Endodermal cell (in vitro differentiated cells): ENCODE results near the gene DHX57. TPM values are rescaled to one million over a fixed set of nuclear protein-coding genes. Genes with fewer than 3 reads are reported as not detected.
"Not testable (repeated sequence)": the region's sequence is repeated elsewhere in the genome, so short reads cannot be mapped to it uniquely, and the experiment has no call there.

Experiments
- DNase-seq: peaks from one replicate; pipeline ENCODE4 v3.0.0-alpha.2; 2017
- H3K27ac ChIP-seq: 2 replicates; pipeline ENCODE4 v1.5.1; 2013; ENCODE audit warnings: mild to moderate bottlenecking, low read depth, low read length, moderate library complexity
- H3K27me3 ChIP-seq: 2 replicates; pipeline ENCODE4 v1.6.1; 2013; ENCODE audit warnings: mild to moderate bottlenecking, low read length, moderate library complexity; ENCODE audit not compliant: insufficient read depth, control insufficient read depth, poor library complexity, severe bottlenecking
- H3K36me3 ChIP-seq: 2 replicates; pipeline ENCODE4 v1.7.0; 2013; ENCODE audit warnings: mild to moderate bottlenecking, low read length, moderate library complexity; ENCODE audit not compliant: control insufficient read depth, insufficient read depth
- H3K4me1 ChIP-seq: one replicate; pipeline ENCODE4 v1.7.0; 2013; ENCODE audit warnings: low read length; ENCODE audit not compliant: control insufficient read depth, insufficient read depth
- H3K4me3 ChIP-seq: 2 replicates; pipeline ENCODE4 v1.5.1; 2013; ENCODE audit warnings: mild to moderate bottlenecking, low read length, moderate library complexity
- H3K9ac ChIP-seq: 2 replicates; pipeline ENCODE4 v1.6.1; 2013; ENCODE audit warnings: mild to moderate bottlenecking, low read length, moderate library complexity; ENCODE audit not compliant: poor library complexity, severe bottlenecking; ENCODE audit errors: extremely low read depth
- H3K9me3 ChIP-seq: 2 replicates; pipeline ENCODE4 v1.6.1; 2013; ENCODE audit warnings: mild to moderate bottlenecking, low read length, moderate library complexity; ENCODE audit not compliant: control insufficient read depth
- H3K27ac Mint-ChIP-seq: 2 replicates; pipeline ENCODE4 v1.8.0; 2020; ENCODE audit warnings: mixed read lengths
- H3K27me3 Mint-ChIP-seq: 2 replicates; pipeline ENCODE4 v1.8.0; 2021; ENCODE audit warnings: mild to moderate bottlenecking, mixed read lengths; ENCODE audit not compliant: insufficient read depth
- H3K36me3 Mint-ChIP-seq: 2 replicates; pipeline ENCODE4 v1.8.0; 2020; ENCODE audit warnings: low read depth, mixed read lengths
- H3K4me1 Mint-ChIP-seq: 2 replicates; pipeline ENCODE4 v1.8.0; 2020; ENCODE audit warnings: mixed read lengths
- H3K4me3 Mint-ChIP-seq: 2 replicates; pipeline ENCODE4 v1.8.0; 2020; ENCODE audit warnings: mild to moderate bottlenecking, moderate library complexity, mixed read lengths
- H3K9me3 Mint-ChIP-seq: 2 replicates; pipeline ENCODE4 v1.8.0; 2020; ENCODE audit warnings: mild to moderate bottlenecking, mixed read lengths
- CTCF ChIP-seq: fragments of 200-600 bp; sonication (generic); conservative IDR thresholded peaks from 2 replicates; pipeline ENCODE4 v1.5.0; 2021; ENCODE audit warnings: antibody characterized with exemption, mild to moderate bottlenecking
- WGBS, 2 experiments: methylation state at CpG; one replicate each; pipeline versions ENCODE4 v1.1.5 to v1.1.7; 2013; ENCODE audit warnings: missing lambda C conversion rate in 2 of 2, mixed read lengths in 1 of 2; ENCODE audit not compliant: insufficient coverage in 1 of 2, insufficient read length in 1 of 2; 5-methylcytosine and 5-hydroxymethylcytosine counted together
- total RNA-seq, 2 donors: library from RNA; stranded (reverse); fragmentation: NEBNext Ultra II Directional in 1 of 2; extraction: Animal tissue kit (Norgen Biotek cat#: 25700) in 1 of 2; gene quantifications; 2 replicates in 1 of 2; 3 replicates in 1 of 2; pipeline ENCODE4 v1.2.1, GENCODE V29; 2021

The DHX57 gene
- total RNA-seq, 2 donors from 2014 or later = 35.4 to 45.7 TPM

- 100% methylated on average over 1 of the region's 1 CpG for WGBS, 2 experiments
- H3K9ac ChIP-seq = no peak overlapping the region
- no peaks in the 10 kb centered on the region for H3K27me3 ChIP-seq
- H3K4me3 Mint-ChIP-seq = no peak overlapping the region
- no peaks in the 10 kb centered on the region for H3K9me3 ChIP-seq
- peaks cover 47% of the 10 kb centered on the region for H3K36me3 ChIP-seq
- no peak overlapping the region for H3K4me3 ChIP-seq
- H3K4me1 Mint-ChIP-seq = peaks cover 2% of the 10 kb centered on the region
- H3K36me3 Mint-ChIP-seq = peaks cover 41% of the 10 kb centered on the region
- H3K27ac ChIP-seq = no peak overlapping the region
- no peaks in the 10 kb centered on the region for H3K9me3 Mint-ChIP-seq
- H3K27ac Mint-ChIP-seq = no peak overlapping the region
- no peak for DNase-seq
- H3K4me1 ChIP-seq = no peaks in the 10 kb centered on the region
- no peak for TF ChIP-seq CTCF
- H3K27me3 Mint-ChIP-seq = no peaks in the 10 kb centered on the region
Observed at GRCh38 chr2:38829971-38830370, 45.8 kb downstream of the DHX57 start.

GRCh38 chr2:38828460-38828859 is 47.3 kb downstream of the DHX57 start:
- H3K4me3 Mint-ChIP-seq = no peak overlapping the region
- 80% methylated on average over 2 to 4 of the region's 4 CpGs for WGBS, 2 experiments
- Histone ChIP-seq H3K27me3 (no peaks in the 10 kb centered on the region), H3K9me3 (no peaks in the 10 kb centered on the region), H3K4me1 (no peaks in the 10 kb centered on the region), H3K27ac (no peak overlapping the region), H3K4me3 (no peak overlapping the region), H3K36me3 (peaks cover 47% of the 10 kb centered on the region), H3K9ac (no peak overlapping the region)
- H3K36me3 Mint-ChIP-seq = peaks cover 47% of the 10 kb centered on the region
- TF ChIP-seq CTCF = no peak
- H3K9me3 Mint-ChIP-seq = no peaks in the 10 kb centered on the region
- peaks cover 2% of the 10 kb centered on the region for H3K4me1 Mint-ChIP-seq
- H3K27me3 Mint-ChIP-seq = no peaks in the 10 kb centered on the region
- DNase-seq = no peak
- H3K27ac Mint-ChIP-seq = no peak overlapping the region

- not testable (repeated sequence) for H3K4me3 ChIP-seq, H3K27me3 ChIP-seq, H3K9me3 ChIP-seq, H3K4me3 Mint-ChIP-seq, H3K4me1 ChIP-seq, H3K27me3 Mint-ChIP-seq, H3K9me3 Mint-ChIP-seq, H3K27ac ChIP-seq, H3K4me1 Mint-ChIP-seq, H3K9ac ChIP-seq
- 82 to 93% methylated on average over 7 to 10 of the region's 10 CpGs for WGBS, 2 experiments
- DNase-seq = peak; percentile 51
- H3K36me3 ChIP-seq = peaks cover 47% of the 10 kb centered on the region
- H3K36me3 Mint-ChIP-seq = peaks cover 52% of the 10 kb centered on the region
- H3K27ac Mint-ChIP-seq = peak overlapping the region; percentile 77
Observed at GRCh38 chr2:38827539-38828145, 48.1 kb downstream of the DHX57 start.

- Mint-ChIP-seq H3K9me3 (no peaks in the 10 kb centered on the region), H3K36me3 (peaks cover 59% of the 10 kb centered on the region)
- WGBS, 2 experiments = 100% methylated on average over 2 of the region's 2 CpGs; no CpG with 5 or more reads in 1 of the 2 experiments
Observed at GRCh38 chr2:38825956-38826355, 49.8 kb downstream of the DHX57 start.

More at GRCh38 chr2:38825956-38826355, 49.8 kb downstream of the DHX57 start:
- Histone ChIP-seq H3K27me3 (no peaks in the 10 kb centered on the region), H3K27ac (no peak overlapping the region), H3K4me3 (no peak overlapping the region), H3K4me1 (no peaks in the 10 kb centered on the region), H3K9me3 (no peaks in the 10 kb centered on the region), H3K36me3 (peaks cover 61% of the 10 kb centered on the region), H3K9ac (no peak overlapping the region)
- H3K4me3 Mint-ChIP-seq = no peak overlapping the region
- no peak overlapping the region for H3K27ac Mint-ChIP-seq
- peak; percentile 29 for TF ChIP-seq CTCF
- H3K4me1 Mint-ChIP-seq = peaks cover 2% of the 10 kb centered on the region
- H3K27me3 Mint-ChIP-seq = no peaks in the 10 kb centered on the region
- DNase-seq = no peak
